ENCODE results near the gene MCTP1.
A peak's percentile ranks its signal among the peaks of the same experiment; 100 is the strongest.
"Not testable (repeated sequence)": the region's sequence is repeated elsewhere in the genome, so short reads cannot be mapped to it uniquely, and the experiment has no call there.

Gene MCTP1

GRCh38 chr5:94872526-94872925 is 412.4 kb downstream of the MCTP1 start:
- no peak for DNase-seq (ENCODE audit: low read depth)

GRCh38 chr5:94870511-94871183 is 414.2 kb downstream of the MCTP1 start:
- no peak for DNase-seq (ENCODE audit: low read depth)

- no peak for DNase-seq (ENCODE audit: low read depth)
Measured at GRCh38 chr5:94869921-94870320, 415.0 kb downstream of the MCTP1 start.

GRCh38 chr5:94863951-94864350 is 420.9 kb downstream of the MCTP1 start:
- no peak for DNase-seq (ENCODE audit: low read depth)

GRCh38 chr5:94857111-94857510 is 427.8 kb downstream of the MCTP1 start:
- DNase-seq (ENCODE audit: low read depth), result no peak

GRCh38 chr5:94856257-94856800 is 428.6 kb downstream of the MCTP1 start:
- DNase-seq (ENCODE audit: low read depth), result no peak

GRCh38 chr5:94855543-94855942 is 429.4 kb downstream of the MCTP1 start:
- DNase-seq (ENCODE audit: low read depth), result no peak

GRCh38 chr5:94853120-94853519 is 431.8 kb downstream of the MCTP1 start:
- DNase-seq (ENCODE audit: low read depth), result no peak

GRCh38 chr5:94850960-94851359 is 433.9 kb downstream of the MCTP1 start:
- DNase-seq (ENCODE audit: low read depth), result no peak

GRCh38 chr5:94849821-94850736 is 434.8 kb downstream of the MCTP1 start:
- peak; percentile 3 for DNase-seq (ENCODE audit: low read depth)

GRCh38 chr5:94849324-94849723 is 435.6 kb downstream of the MCTP1 start:
- no peak for DNase-seq (ENCODE audit: low read depth)

GRCh38 chr5:94847726-94848125 is 437.2 kb downstream of the MCTP1 start:
- no peak for DNase-seq (ENCODE audit: low read depth)

- no peak for DNase-seq (ENCODE audit: low read depth)
Measured at GRCh38 chr5:94847019-94847418, 437.9 kb downstream of the MCTP1 start.

GRCh38 chr5:94845696-94846095 is 439.2 kb downstream of the MCTP1 start:
- not testable (repeated sequence) for DNase-seq (ENCODE audit: low read depth)

GRCh38 chr5:94841598-94842322 is 443.1 kb downstream of the MCTP1 start:
- no peak for DNase-seq (ENCODE audit: low read depth)

GRCh38 chr5:94833851-94834250 is 451.0 kb downstream of the MCTP1 start:
- no peak for DNase-seq (ENCODE audit: low read depth)

GRCh38 chr5:94832685-94833084 is 452.2 kb downstream of the MCTP1 start:
- no peak for DNase-seq (ENCODE audit: low read depth)

- no peak for DNase-seq (ENCODE audit: low read depth)
Measured at GRCh38 chr5:94830520-94830919, 454.4 kb downstream of the MCTP1 start.

GRCh38 chr5:94828222-94828621 is 456.7 kb downstream of the MCTP1 start:
- DNase-seq (ENCODE audit: low read depth), result not testable (repeated sequence)

GRCh38 chr5:94820488-94820887 is 464.4 kb downstream of the MCTP1 start:
- DNase-seq (ENCODE audit: low read depth), result no peak

GRCh38 chr5:94818904-94819303 is 466.0 kb downstream of the MCTP1 start:
- no peak for DNase-seq (ENCODE audit: low read depth)
